ENCODE measurements around the gene OR2A2.

DNA sequence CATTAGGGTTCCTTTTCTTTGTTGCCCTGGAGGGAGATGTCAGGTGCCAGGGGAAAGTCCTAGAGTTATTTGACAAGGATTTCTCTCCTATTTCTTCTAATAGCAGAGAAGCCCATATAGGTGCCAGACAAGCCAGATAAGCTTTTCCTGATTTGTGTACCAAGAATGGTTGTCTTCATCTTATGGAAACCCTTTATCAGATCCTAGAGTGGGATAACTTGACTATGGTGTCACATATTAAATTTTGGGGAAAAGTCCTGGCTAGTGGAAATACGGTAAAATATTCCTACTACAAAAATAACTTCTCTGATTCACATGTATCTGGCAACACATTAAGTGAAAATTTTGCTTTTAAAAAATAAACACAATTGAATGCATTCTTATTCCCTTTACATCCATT is 22.2 kb upstream of the OR2A2 start:
- TF ChIP-seq, protein P1, sequence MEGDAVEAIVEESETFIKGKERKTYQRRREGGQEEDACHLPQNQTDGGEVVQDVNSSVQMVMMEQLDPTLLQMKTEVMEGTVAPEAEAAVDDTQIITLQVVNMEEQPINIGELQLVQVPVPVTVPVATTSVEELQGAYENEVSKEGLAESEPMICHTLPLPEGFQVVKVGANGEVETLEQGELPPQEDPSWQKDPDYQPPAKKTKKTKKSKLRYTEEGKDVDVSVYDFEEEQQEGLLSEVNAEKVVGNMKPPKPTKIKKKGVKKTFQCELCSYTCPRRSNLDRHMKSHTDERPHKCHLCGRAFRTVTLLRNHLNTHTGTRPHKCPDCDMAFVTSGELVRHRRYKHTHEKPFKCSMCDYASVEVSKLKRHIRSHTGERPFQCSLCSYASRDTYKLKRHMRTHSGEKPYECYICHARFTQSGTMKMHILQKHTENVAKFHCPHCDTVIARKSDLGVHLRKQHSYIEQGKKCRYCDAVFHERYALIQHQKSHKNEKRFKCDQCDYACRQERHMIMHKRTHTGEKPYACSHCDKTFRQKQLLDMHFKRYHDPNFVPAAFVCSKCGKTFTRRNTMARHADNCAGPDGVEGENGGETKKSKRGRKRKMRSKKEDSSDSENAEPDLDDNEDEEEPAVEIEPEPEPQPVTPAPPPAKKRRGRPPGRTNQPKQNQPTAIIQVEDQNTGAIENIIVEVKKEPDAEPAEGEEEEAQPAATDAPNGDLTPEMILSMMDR (IDR thresholded peaks at IDR 0.05) = no peak
- no peak for TF ChIP-seq POLR2A (IDR thresholded peaks at IDR 0.05)
